B cell (primary cell): ENCODE data around the gene DNAJA4. TPM values are rescaled to one million over a fixed set of nuclear protein-coding genes. Genes with fewer than 3 reads are reported as not detected.

Experiments used
- ATAC-seq: fragments of 200-7000 bp; cut with Tn5 transposase; one replicate; pipeline ENCODE4 v1.10.0; 2021; ENCODE audit warnings: low read depth, mild to moderate bottlenecking, moderate number of reproducible peaks, moderate library complexity
- CTCF ChIA-PET: fragments of 350-600 bp; sonication (Branson Sonifier 250); formaldehyde crosslinking; loops from one replicate; lab custom pipeline; 2021; ENCODE audit warnings: antibody characterized with exemption, inconsistent platforms; lab: Charles Lee
- POLR2A ChIA-PET: fragments of 350-600 bp; sonication (Branson Sonifier 250); formaldehyde crosslinking; loops from one replicate; lab custom pipeline; 2021; ENCODE audit warnings: antibody characterized with exemption; lab: Charles Lee
- DNase-seq: peaks from one replicate; pipeline ENCODE4 v3.0.0; 2013
- H2AFZ ChIP-seq: 2 replicates; pipeline ENCODE4 v1.6.1; 2012; ENCODE audit warnings: mild to moderate bottlenecking, low read depth, low read length; ENCODE audit not compliant: insufficient read depth, poor library complexity, severe bottlenecking
- H3K27ac ChIP-seq, 2 donors: 1 replicate in 1 of 2; 2 replicates in 1 of 2; pipeline ENCODE4 v1.5.1; 2012 to 2013; ENCODE audit warnings: low read length in 2 of 2, mild to moderate bottlenecking in 2 of 2, moderate library complexity in 1 of 2
- H3K27me3 ChIP-seq, 4 experiments: fragments of 200-600 bp in 1 of 4; sonication (generic) in 1 of 4; replicated peaks in 1 of 4; 1 replicate in 2 of 4; 2 replicates in 2 of 4; pipeline versions ENCODE4 v1.6.1 to v1.7.0; 2013 to 2016; ENCODE audit warnings: low read length in 3 of 4, mild to moderate bottlenecking in 2 of 4, mixed read lengths in 1 of 4, moderate library complexity in 1 of 4; ENCODE audit not compliant: insufficient read depth in 4 of 4, control insufficient read depth in 3 of 4; ENCODE audit errors: control extremely low read depth in 1 of 4
- H3K36me3 ChIP-seq, 2 experiments: replicated peaks in 1 of 2; 1 replicate in 1 of 2; 2 replicates in 1 of 2; pipeline versions ENCODE4 v1.6.1 to v1.7.1; 2013; ENCODE audit warnings: low read length in 1 of 2; ENCODE audit not compliant: insufficient read depth in 2 of 2, control insufficient read depth in 1 of 2; ENCODE audit errors: control extremely low read depth in 1 of 2, extremely low read depth in 1 of 2
- H3K4me1 ChIP-seq, 2 donors: fragments of 200-600 bp in 1 of 2; sonication (generic) in 1 of 2; 1 replicate in 1 of 2; 2 replicates in 1 of 2; pipeline versions ENCODE4 v1.5.1 to v1.6.1; 2013 to 2017; ENCODE audit warnings: low read length in 2 of 2; ENCODE audit not compliant: control insufficient read depth in 2 of 2, insufficient read depth in 2 of 2
- H3K4me2 ChIP-seq: replicated peaks from 2 replicates; pipeline ENCODE3; 2012; ENCODE audit warnings: mild to moderate bottlenecking, low read depth, low read length; ENCODE audit not compliant: poor library complexity, severe bottlenecking
- H3K4me3 ChIP-seq, 5 experiments: fragments of 200-600 bp in 1 of 5; sonication (generic) in 1 of 5; 1 replicate in 3 of 5; 2 replicates in 2 of 5; pipeline versions ENCODE4 v1.5.1 to v1.7.0; 2011 to 2016; ENCODE audit warnings: low read length in 4 of 5, mild to moderate bottlenecking in 4 of 5, low read depth in 2 of 5, control low read depth in 1 of 5, moderate library complexity in 1 of 5; ENCODE audit not compliant: insufficient read depth in 1 of 5; ENCODE audit errors: control extremely low read depth in 1 of 5, extremely low read depth in 1 of 5
- H3K79me2 ChIP-seq: fragments of 200-600 bp; sonication (generic); one replicate; pipeline ENCODE4 v1.6.0; 2016; ENCODE audit warnings: low read length; ENCODE audit not compliant: control insufficient read depth, insufficient read depth
- H3K9ac ChIP-seq: fragments of 200-600 bp; sonication (generic); 2 replicates; pipeline ENCODE4 v1.6.1; 2017; ENCODE audit warnings: mild to moderate bottlenecking, low read length, moderate library complexity
- H3K9me3 ChIP-seq, 3 donors: one replicate each; pipeline versions ENCODE4 v1.6.1 to v1.7.1; 2013; ENCODE audit warnings: low read length in 2 of 3; ENCODE audit not compliant: control insufficient read depth in 2 of 3, insufficient read depth in 1 of 3; ENCODE audit errors: control extremely low read depth in 1 of 3
- H4K20me1 ChIP-seq: 2 replicates; pipeline ENCODE4 v1.6.0; 2012; ENCODE audit warnings: mild to moderate bottlenecking, low read length; ENCODE audit not compliant: insufficient read depth, control insufficient read depth, poor library complexity, severe bottlenecking
- H3K27ac Mint-ChIP-seq: one replicate; pipeline ENCODE4 v1.8.0; 2021; ENCODE audit warnings: mixed read lengths
- H3K27me3 Mint-ChIP-seq: one replicate; pipeline ENCODE4 v1.8.0; 2021; ENCODE audit warnings: mixed read lengths
- H3K4me1 Mint-ChIP-seq: one replicate; pipeline ENCODE4 v1.8.0; 2021; ENCODE audit warnings: mixed read lengths
- H3K4me3 Mint-ChIP-seq: one replicate; pipeline ENCODE4 v1.8.0; 2021; ENCODE audit warnings: mixed read lengths
- H3K9me3 Mint-ChIP-seq: one replicate; pipeline ENCODE4 v1.8.0; 2022; ENCODE audit warnings: mixed read lengths; ENCODE audit not compliant: insufficient read depth
- CTCF ChIP-seq: fragments of 200-600 bp; IDR thresholded peaks from one replicate; pipeline ENCODE4 v1.8.0; 2022; ENCODE audit warnings: antibody characterized with exemption, mild to moderate bottlenecking
- EZH2 ChIP-seq: IDR thresholded peaks from 2 replicates; pipeline ENCODE4 v1.6.1; 2012; ENCODE audit warnings: borderline replicate concordance, low read depth, mild to moderate bottlenecking, moderate library complexity, low read length; ENCODE audit not compliant: insufficient read depth, poor library complexity, severe bottlenecking
- WGBS: methylation state at CpG from one replicate; pipeline ENCODE4 v1.1.5; 2013; ENCODE audit warnings: missing lambda C conversion rate; ENCODE audit not compliant: insufficient coverage; 5-methylcytosine and 5-hydroxymethylcytosine counted together
- intact Hi-C: fragments of 100-400 bp; cut with micrococcal nuclease; formaldehyde crosslinking; loops from one replicate; pipeline ENCODE4 v1.10.0; 2022
- polyA plus RNA-seq: library from polyadenylated mRNA; depleted of rRNA; stranded (reverse); fragments of >200 nt; gene quantifications from 2 replicates; pipeline ENCODE4 v1.2.3, GENCODE V29; 2012
- total RNA-seq, 2 donors: library from RNA; stranded (reverse); fragments of 120-200 nt in 1 of 2; gene quantifications; 1 replicate in 1 of 2; 2 replicates in 1 of 2; pipeline versions ENCODE4 v1.2.3 to v1.2.4, GENCODE V29; 2013 to 2022

Gene DNAJA4
- total and polyA plus RNA-seq, 2 donors (not counting 1 experiment from before 2014, with no cell fraction given) = 13.2 to 20.0 TPM

- H3K4me1 ChIP-seq = no peaks in the 10 kb centered on the region
- no peaks in the 10 kb centered on the region for H3K9me3 ChIP-seq
- peaks cover 10% of the 10 kb centered on the region for H3K27me3 Mint-ChIP-seq
- no peak overlapping the region for H3K27ac ChIP-seq
- intact Hi-C loops = no loop called here
- H3K9me3 Mint-ChIP-seq = no peaks in the 10 kb centered on the region
- no peaks in the 10 kb centered on the region for H4K20me1 ChIP-seq
- H3K79me2 ChIP-seq = no peaks in the 10 kb centered on the region
- H3K36me3 ChIP-seq = no peaks in the 10 kb centered on the region
- peaks cover 0 to 7% (median 0%) of the 10 kb centered on the region in 4 experiments for H3K27me3 ChIP-seq
- no peak overlapping the region for H3K4me3 Mint-ChIP-seq
- WGBS = 67% methylated on average over 2 of the region's 5 CpGs
- no peak overlapping the region for H3K4me2 ChIP-seq
- H3K27ac Mint-ChIP-seq = no peak overlapping the region
- no peak for DNase-seq
- H2AFZ ChIP-seq = no peak overlapping the region
- TF ChIP-seq CTCF (no peak), EZH2 (no peak)
- no peak overlapping the region for H3K9ac ChIP-seq
- CTCF ChIA-PET = interaction anchor here (0.6 to 8.0 kb wide), 26 partner anchors 10 to 330 kb away, joined by 3 to 195 read pairs (median 6); partner anchors contain the start of gene CIB2
- no peak overlapping the region for H3K4me3 ChIP-seq
- no peak for ATAC-seq
- H3K4me1 Mint-ChIP-seq = no peaks in the 10 kb centered on the region
- POLR2A ChIA-PET = no interaction called here
Observed at GRCh38 chr15:78239811-78240210, 24.6 kb upstream of the DNAJA4 start.

GRCh38 chr15:78241017-78241416, 23.3 kb upstream of the DNAJA4 start:
- H3K9me3 Mint-ChIP-seq = no peaks in the 10 kb centered on the region
- TF ChIP-seq EZH2 (no peak), CTCF (peak; percentile 87)
- ChIA-PET POLR2A (no interaction called here), CTCF (interaction anchor here (0.6 to 8.0 kb wide), 28 partner anchors 9 to 331 kb away, joined by 3 to 195 read pairs (median 4); partner anchors contain the start of gene CIB2)
- no peak overlapping the region for H3K9ac ChIP-seq
- H3K4me1 Mint-ChIP-seq = no peaks in the 10 kb centered on the region
- H3K4me3 Mint-ChIP-seq = no peak overlapping the region
- ATAC-seq = peak; percentile 92
- peak overlapping the region; percentile 49 for H2AFZ ChIP-seq
- H3K36me3 ChIP-seq = no peaks in the 10 kb centered on the region
- H3K79me2 ChIP-seq = no peaks in the 10 kb centered on the region
- intact Hi-C loops = loop anchor here (1.0 kb wide), 4 partner anchors 46 to 282 kb away; partner anchors contain the start of gene CIB2
- H3K27me3 Mint-ChIP-seq = peaks cover 6% of the 10 kb centered on the region
- H3K4me1 ChIP-seq = no peaks in the 10 kb centered on the region
- H3K4me2 ChIP-seq = no peak overlapping the region
- H3K27ac ChIP-seq = no peak overlapping the region
- no peaks in the 10 kb centered on the region for H3K9me3 ChIP-seq
- H4K20me1 ChIP-seq = no peaks in the 10 kb centered on the region
- no peak overlapping the region for H3K27ac Mint-ChIP-seq
- 16% methylated on average over 8 of the region's 12 CpGs for WGBS
- H3K27me3 ChIP-seq = peaks cover 0 to 7% (median 0%) of the 10 kb centered on the region in 4 experiments
- DNase-seq = peak; percentile 79
- no peak overlapping the region for H3K4me3 ChIP-seq
